Stimulated activated CD4-positive, alpha-beta T cell treated with anti-CD3 and anti-CD28 coated beads, Interleukin-12 subunit alpha, Interleukin-12 subunit beta, amount 100 ng/mL, for 24 hours (primary cell): ENCODE measurements around the gene MTO1.
A peak's percentile ranks its signal among the peaks of the same experiment; 100 is the strongest.
"Not testable (repeated sequence)": the region's sequence is repeated elsewhere in the genome, so short reads cannot be mapped to it uniquely, and the experiment has no call there.

Experiments
- DNase-seq, 2 experiments: peaks; one replicate each; pipeline ENCODE4 v3.0.0-alpha.2; 2020; ENCODE audit warnings: low read depth in 2 of 2

The MTO1 gene

GRCh38 chr6:73461537-73462350 is at the start of gene MTO1:
TSS of gene MTO1 (plus strand) at chr6:73461737. CDS start at chr6:73461855, 118 bp downstream.
- peak; percentile 67 to 76 for DNase-seq

- DNase-seq, result no peak
Observed at GRCh38 chr6:73413102-73413501, 48.4 kb upstream of the MTO1 start.

- no peak for DNase-seq
Observed at GRCh38 chr6:73418081-73418741, 43.3 kb upstream of the MTO1 start.

GRCh38 chr6:73421534-73421933 is 40.0 kb upstream of the MTO1 start:
- no peak for DNase-seq

- DNase-seq, result no peak
Observed at GRCh38 chr6:73435236-73435635, 26.3 kb upstream of the MTO1 start.

- no peak for DNase-seq
Observed at GRCh38 chr6:73443555-73443954, 18.0 kb upstream of the MTO1 start.

- peak; percentile 17 to 38 for DNase-seq
Observed at GRCh38 chr6:73451223-73452106, 10.1 kb upstream of the MTO1 start.

- DNase-seq, result peak; percentile 61 to 79
Observed at GRCh38 chr6:73452107-73452461, 9.5 kb upstream of the MTO1 start, which contains the start of gene CGAS. TSS of gene CGAS (minus strand) at chr6:73452297. CDS start at chr6:73452181, 116 bp downstream.

- no peak for DNase-seq
Observed at GRCh38 chr6:73455865-73456629, 5.5 kb upstream of the MTO1 start.

GRCh38 chr6:73459474-73459873 is 2.1 kb upstream of the MTO1 start:
- DNase-seq, result not testable (repeated sequence)

- DNase-seq, result no peak
Observed at GRCh38 chr6:73460056-73460455, 1.5 kb upstream of the MTO1 start.

GRCh38 chr6:73471686-73472290 is 10.3 kb downstream of the MTO1 start:
- DNase-seq, result no peak

- DNase-seq, result no peak
Observed at GRCh38 chr6:73476723-73477122, 15.2 kb downstream of the MTO1 start.

GRCh38 chr6:73477407-73477806 is 15.9 kb downstream of the MTO1 start:
- DNase-seq, result no peak

GRCh38 chr6:73481969-73482368 is 20.4 kb downstream of the MTO1 start:
- DNase-seq, result no peak

GRCh38 chr6:73484438-73484837 is 22.9 kb downstream of the MTO1 start:
- no peak for DNase-seq

GRCh38 chr6:73487473-73487872 is 25.9 kb downstream of the MTO1 start:
- DNase-seq, result no peak

GRCh38 chr6:73491377-73491776 is 29.8 kb downstream of the MTO1 start:
- DNase-seq, result no peak

GRCh38 chr6:73497915-73498314 is 36.4 kb downstream of the MTO1 start:
- DNase-seq, result no peak

- no peak for DNase-seq
Observed at GRCh38 chr6:73503027-73503772, 41.7 kb downstream of the MTO1 start.
